NOMO-1 treated with dmso at 0.1 percent for 144 hours (cell line): ENCODE data around the gene ANKH.
"Not testable (repeated sequence)": the region's sequence is repeated elsewhere in the genome, so short reads cannot be mapped to it uniquely, and the experiment has no call there.

Experiments
- DNase-seq: peaks from one replicate; lab custom pipeline; 2025; ENCODE audit not compliant: unreplicated experiment; lab: John Stamatoyannopoulos, UW

ANKH gene

DNA sequence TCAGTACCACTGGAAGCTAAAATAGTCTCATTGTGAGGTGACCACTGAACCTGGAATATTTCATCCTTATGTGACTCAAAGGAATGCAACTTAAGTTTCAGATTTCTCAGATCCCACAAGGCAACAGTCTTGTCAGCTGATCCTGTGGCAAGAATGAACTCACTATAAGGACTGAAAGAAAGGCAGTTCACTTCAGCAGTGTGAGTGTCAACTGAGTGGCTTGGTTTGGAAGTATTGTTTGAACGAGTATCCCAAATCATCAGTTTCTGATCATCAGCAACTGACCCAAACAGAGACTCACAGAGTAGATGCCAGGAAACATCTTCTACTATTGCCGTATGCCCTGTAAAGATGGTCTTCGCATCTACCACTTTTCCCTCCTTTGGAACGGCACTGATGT is 74.2 kb downstream of the ANKH start:
- DNase-seq = not testable (repeated sequence)

DNA sequence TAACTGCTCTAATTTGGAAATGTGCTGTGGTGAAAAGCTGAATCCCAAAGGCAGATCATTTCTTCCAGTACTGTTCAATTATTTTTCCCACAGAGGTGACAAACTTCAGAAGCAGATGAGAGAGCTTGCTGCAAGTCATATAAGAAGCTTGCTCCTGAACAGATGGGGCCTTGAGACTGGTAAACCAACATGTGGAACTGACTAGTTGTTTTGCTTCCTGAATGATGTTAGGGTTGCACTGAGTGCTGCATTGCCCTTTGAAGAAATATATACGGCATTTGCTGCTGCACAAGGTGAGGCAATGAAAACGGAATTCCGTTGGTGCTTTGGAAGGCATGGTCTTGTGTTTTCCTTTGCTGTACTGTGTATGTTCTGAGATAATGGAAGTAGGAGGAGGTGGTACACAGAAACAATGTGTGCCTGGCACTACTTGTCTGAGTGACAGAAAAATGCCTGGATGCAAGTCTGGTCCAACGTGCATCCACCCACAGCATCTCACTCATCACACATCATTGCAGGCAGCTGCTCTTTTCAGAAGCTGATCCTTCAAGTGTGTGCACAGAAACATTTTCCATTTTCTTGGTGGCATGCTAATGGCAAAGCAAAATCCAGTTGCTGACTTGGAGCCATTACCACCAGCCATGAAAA is 76.9 kb downstream of the ANKH start:
- DNase-seq = no peak

DNA sequence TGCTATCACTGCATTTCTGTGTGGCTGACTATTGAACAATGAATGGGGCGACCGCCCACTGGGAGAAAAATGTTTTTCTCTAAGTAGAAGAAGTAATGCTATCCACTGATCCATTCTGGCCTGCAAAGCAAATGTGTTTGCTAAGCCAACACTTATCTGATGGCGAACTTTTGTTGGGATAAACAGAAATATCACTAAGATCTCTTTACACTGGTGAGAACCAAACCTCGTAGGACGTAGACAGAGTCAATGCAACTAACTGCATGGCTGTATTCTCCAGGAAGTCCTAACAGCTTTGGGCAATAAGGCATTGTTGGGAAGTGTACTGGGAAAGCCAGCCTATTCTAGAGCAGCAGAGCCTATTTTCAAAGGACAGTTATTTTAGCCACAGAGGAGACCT is 77.7 kb downstream of the ANKH start:
- DNase-seq = no peak

DNA sequence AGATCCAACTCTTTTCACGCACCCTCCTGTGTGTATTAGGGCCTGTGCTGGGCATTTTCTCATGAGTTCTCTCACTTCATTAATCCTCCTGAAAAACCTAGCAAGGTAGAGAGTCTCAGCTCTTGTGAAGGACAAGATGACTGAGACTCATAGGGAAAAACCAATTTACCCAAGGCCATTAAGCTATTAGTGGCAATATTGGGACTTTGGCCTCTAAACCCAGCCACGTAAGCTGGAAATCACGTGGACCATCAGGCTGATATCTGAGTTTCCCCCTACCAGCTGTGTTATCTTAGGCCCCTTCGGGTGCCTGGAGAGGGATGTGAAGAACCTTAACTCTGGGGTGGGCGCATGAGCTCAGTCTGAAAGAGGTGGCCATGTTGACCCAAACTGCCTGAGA is 80.7 kb downstream of the ANKH start:
- no peak for DNase-seq

DNA sequence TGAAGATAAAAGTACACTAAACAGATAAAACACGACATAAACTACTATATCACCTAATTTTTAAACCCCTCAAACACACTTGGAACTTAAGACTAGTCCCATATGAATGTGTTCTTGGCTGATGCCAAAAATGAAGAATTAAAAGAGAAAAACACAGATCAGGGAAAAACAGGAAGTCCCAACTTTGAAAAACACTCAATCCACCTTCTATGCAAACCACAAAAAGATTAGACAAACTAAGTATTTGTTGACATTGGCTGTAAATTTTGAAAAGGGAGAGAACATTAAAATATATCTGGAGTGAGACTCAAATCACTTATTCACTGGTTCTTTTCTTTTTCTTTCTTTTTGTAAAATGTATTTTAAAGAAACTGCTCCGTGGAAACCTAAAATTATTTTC is 81.4 kb downstream of the ANKH start:
- DNase-seq = peak; percentile 28

DNA sequence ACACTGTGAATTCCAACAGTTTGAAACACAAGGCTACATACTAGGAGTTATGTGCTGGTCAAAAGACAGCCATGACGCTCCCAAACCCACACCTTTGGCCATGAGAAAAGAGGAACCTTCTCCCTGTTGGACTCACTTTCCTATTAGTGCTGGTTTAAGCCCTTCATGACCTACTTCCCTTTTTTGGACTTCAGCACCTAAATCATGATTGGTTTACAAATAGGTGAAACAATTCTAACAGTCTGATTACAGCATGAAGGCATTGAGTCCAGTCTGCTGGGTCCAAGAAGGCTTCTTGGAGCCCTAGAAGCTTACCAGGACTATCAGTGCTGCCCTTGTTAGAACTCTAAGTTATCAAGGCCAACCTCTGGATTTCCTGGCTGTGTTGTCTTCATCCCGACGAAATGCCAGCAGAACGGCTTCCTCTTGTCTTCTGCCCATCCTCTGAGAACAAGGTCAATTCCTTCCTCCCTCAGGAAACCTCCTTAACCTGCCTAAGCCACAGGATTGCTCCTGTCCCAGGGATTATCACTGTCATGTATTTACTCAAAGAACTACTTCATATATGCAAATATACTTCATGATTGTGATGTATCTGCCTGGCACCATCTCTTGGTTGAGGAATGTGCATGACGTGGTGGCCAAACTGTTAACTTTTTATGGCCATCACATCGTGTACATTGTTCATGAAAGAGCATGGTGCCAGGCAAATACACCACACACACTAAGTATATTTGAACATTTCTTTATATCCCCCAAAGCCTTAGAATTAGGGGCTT is 83.6 kb downstream of the ANKH start:
- DNase-seq = no peak

DNA sequence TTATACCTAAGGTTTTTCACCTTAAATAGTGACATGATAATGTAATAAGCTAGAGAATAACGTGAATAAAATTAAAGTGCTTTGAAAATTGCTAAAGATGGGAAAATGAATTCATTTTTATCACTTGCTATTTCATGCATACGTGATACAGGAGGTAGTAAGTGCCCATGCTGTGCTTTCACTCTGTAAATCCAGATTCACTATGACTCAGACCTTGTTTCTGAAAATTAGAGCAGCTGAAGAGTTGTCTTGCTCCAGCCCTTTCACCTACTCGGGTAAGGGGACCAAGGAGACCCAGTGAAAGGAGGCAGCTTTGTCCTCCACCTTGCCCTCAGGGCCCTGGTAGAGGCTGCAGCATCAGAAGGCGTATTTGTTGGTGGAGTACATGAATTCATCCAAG is 87.9 kb downstream of the ANKH start:
- no peak for DNase-seq

DNA sequence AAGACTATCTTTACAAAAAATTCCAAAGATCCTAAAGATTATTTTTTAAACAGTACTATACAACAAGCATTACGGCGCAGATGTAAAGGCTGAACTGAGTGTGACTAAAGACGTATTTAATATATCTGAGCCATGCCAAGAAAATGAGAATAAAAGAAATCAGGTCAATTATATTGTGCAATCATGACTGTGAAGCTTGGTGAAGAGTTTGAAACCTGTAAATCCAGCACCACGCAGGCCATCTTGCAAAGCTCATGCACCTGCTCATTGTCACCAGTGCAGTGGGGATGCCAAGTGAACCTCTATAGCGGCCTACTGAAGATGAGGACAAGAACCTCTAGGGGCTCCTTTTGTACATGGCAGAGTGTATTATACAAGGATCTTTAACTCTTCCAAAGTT is 89.0 kb downstream of the ANKH start:
- DNase-seq = no peak

DNA sequence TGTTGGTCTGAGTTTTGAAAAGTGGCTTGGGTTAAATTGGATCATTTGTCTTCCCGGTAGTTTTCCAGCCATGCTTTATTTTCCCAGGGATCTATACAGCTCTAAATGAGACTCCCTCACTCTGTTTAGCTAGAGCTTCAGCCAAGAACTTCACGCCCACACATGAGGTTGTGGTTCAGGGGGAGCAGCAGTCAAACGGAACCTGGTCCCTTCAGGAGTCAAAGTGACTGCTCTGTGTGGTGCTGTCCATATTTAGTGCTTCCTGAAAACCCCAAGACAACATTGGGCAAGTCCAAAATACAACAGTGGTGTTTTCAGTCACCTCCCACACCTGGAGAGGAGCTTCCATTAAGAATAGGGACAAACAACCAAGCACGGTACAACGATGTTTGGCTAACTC is 90.5 kb downstream of the ANKH start:
- no peak for DNase-seq

DNA sequence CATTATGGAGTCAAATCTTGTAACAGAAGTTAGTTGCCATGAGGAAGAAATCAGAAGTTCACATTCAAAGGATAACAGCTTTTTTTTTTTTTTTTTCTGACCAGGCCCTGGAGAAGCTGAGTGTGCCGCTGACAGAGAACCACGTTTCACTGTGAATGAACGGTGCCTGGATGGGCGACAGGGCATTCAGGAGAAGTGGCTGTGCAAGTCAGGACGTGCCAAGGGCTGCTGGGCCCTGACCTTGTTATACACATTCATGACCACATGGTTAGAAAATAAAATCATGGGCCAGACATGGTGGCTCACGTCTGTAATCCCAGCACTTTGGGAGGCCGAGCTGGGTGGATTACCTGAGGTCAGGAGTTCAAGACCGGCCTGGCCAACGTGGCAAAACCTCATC is 91.6 kb downstream of the ANKH start:
- no peak for DNase-seq

DNA sequence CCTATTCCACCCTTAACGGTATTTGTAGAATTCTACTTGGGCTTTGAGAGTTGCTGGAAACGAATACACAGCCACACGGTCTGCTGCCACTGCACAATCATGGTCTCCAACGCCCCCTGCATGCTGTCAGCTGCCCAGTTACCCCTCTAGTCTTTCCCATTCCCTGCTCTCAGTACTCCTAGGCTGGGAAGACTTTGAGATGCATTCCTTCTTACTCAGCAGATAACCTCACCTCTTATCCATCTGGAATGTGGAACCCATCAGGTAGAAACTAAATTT is 92.8 kb downstream of the ANKH start:
- no peak for DNase-seq

DNA sequence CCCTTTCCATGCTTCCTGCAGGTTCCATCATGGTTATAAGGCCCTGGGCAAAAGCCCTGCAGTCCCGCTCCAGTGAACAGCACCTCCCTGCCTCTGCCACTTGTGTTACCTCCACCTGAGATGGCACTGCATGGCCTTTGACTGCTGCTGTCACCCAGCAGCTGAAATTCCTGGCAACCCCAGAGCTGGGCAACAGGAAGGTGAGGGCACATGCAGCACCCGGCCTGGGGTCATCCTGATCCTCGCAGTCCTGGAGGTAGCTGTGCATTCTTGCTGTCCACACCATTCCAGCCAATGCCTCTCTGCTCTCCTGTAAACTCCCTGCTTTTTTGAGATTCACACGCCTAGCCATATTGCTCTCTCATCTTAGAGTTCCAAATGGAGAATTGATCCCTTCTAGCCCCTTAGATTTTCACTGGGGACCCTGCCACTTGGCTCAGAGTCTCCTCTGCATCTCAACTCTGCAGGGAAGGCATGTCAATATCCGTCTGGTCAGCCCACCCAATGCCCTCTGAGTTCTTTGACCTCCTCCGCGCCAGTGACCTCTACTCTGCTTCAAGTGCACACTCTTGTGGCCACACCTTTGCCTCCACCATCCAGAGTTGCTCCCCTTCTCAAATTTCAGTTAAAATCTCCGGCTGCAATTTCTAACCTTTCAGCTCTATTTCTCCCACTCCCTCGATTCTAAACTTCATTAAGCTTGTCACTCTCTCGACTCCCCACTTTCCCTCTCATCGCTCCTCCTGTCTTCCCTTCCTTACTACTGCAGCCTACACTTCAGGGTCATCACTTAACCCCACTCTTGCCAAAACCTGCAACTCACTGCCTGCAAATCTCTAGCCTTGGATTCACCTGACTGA is 93.4 kb downstream of the ANKH start:
- DNase-seq = no peak

DNA sequence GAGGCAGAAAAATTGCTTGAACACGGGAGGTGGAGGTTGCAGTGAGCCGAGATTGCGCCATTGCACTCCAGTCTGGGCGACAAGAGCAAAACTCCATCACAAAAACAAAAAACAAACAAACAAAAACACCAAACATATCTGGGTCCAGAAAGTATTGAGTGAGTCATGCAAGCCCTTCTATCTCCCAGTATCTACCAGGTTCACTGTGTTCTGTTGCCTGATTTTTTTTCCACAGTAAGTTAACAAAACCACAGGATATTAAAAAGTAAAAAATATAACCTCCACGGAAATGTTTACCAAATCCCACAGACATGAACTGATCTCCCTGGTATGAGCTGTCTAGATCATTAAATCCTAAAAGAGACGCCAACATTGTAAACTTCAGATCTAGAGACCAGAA is 94.4 kb downstream of the ANKH start:
- DNase-seq = no peak

DNA sequence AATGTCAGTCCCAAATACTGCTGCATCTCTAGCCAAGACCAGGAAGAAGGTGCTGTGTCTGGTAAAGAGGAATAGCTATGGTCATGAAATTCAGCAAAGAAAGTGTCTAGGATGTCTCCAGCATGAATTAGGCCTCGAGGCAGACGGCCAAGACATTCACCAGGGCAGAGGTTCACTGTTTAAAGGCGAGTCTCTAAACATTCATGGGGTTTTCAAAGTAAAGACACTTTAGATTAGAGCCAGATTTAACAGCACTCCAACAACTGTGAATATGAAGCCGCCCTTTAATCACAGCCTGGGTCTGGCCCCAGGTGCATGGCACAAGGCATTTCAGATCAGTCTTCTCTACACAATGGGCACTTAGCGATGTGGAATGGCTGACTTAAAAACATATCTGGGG is 95.0 kb downstream of the ANKH start:
- no peak for DNase-seq

DNA sequence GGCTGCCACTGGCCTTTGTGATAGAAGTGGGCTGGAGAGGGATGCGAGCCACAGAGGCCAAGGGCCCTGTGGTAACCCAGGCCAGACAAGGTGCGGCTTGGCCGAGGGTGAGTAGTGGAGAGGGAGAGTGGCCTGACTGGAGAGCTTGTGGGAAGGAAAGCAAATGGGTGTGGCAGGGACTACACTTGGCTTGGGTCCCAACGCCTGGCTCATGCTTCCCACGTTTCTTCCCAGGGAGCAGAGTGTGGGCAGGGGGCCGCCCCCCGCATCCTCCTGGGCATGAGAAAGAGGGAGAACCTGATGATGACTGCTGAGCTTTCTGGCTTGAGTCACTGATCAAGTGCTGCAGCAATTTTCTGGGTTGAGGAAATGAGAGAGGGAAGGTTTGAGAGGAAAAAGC is 95.7 kb downstream of the ANKH start:
- no peak for DNase-seq

DNA sequence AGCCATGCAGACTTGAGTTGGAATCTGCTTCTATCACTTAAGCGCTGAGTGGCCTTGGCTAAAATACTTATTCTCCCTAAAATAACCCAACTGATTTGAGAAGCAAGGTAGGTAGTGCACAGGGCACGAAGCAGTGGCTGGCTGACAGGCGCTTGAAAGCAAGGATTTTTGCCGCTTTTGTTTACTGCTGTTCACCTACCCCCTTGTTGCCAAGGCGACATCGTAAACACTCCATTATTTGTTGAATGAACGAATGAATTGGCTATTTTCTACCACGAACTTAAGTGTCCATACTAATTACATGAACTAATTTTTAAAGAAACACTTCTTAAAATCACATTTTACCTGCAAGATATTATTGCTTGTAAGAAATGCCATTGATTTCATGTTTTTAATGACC is 98.0 kb downstream of the ANKH start:
- DNase-seq = no peak

DNA sequence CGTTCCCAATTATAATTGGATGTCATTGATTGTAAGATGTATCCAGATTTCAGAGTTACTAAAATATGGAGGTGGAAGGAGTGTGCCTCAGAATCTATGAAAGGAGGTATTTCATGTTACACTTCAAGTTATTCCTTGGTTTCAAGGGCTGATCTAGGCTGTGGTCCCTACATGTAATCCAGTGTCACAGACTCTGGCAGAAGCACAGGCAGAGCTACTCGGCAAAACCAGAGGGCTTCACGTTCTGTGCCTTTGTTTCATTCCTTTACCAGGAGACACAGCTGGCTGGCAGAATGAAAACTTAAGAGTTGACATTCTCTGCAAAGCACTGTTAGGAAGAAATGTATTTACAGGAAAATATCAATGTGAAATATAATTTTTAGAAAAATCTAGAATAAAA is 99.6 kb downstream of the ANKH start:
- DNase-seq = no peak

DNA sequence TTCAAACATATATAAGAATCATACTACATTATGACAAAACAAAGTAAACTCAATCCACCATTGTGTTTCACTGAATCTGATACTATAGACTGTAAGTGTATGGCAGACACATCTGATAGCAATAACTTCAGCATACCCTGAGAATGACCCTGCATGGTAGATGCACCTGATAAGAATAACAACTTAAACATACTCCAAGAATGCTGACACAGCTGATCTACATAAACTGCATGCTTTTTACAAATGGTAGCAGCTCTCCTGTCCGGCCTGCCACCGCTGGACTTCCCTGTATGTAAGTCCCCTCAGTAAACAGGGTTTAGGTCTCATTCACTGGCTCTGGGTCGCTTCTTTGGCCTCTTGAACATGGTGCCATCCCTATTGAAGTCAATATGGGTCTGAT is 100.4 kb downstream of the ANKH start:
- DNase-seq = no peak

DNA sequence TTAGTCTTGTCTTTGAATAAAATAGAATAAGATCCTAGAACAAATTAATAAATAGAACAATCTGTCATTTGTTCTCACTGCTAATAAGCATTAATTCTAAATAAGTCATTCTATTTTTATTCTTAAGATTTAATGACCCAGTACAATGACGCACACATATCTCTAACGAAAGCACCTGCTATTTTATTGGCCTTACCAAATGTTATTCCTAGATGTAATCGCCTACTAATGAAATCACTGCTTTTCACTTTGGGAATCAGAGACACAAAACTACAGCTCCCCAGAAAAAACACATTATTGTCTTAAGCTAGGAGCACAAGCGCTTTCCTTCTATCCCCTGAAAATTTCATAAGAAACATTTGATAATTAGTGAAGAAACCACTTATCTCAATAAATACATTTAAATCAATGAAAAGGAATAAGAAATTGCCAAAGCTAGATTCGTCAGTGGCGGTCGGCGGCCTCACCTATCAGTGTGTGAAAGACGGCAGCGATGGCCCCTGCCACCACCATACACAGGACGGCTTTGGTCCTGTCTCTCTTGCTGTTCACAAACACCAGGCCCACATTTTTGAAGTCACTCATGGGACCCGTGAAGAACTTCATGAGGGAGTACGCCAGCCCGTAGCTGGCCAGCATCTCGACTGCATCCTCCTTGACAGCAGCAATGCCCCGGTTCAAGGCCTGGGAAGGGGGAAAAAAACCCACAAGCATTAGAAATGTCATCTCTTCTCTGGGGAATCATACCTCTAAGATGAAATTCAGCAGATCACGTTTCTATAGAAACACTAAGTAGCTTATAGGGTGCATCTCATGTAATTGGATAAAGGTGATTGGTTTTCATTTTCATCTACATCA is 102.8 kb downstream of the ANKH start:
- no peak for DNase-seq

DNA sequence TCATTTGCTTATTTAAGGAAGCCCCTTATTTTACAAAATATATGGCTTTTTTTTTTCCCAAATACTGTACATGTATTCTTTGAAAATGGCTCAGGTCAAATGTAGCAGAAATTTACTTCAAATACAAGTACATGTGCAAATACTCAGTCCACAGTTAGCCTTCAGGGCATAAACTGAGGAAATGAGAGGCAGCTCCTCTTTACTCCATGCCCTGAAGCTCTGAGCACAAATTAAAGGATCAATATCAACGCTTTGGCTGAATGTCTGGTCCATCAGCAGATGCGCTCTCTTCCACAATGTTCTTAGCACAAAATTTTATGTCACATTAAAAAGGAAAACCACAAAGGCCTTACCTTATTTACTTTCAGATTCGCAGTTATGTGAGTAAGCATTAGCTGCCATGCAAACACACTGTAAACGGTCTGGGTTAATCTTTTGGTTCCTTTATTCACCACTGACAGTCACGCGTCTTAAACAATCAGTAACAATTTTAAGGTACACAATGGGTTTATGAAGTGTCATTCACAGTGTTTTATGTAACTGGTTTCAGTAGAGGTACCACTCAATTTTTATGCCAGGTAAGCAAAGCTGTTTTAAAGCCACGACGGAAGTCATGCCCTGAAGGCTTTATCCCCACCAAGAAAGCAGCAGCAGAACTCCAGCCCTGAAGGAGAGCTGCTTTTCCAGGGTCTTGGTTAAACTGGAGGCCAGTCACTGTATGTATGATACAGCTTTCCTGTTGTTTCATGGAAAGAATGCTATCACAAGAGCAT is 103.7 kb downstream of the ANKH start:
- DNase-seq = no peak

DNA sequence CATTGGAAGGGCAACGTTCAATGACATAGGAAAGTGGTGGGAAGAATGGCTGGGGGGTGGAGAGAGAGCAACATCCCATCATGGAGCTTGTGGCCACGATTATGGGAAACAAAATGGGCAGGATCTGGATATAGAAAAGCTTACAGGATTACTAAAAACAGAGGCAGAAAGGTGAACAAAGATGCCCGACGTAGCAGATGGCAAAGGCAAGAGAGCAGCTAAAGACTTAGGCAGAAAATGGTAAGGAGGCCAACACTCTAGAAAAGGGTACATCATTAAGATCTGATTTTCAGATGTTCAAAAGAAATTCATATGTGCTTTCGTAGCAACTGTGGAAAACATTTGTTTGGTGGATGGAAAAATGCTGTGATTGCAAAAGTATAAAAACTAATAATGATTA is 104.5 kb downstream of the ANKH start:
- DNase-seq = no peak
